WI38 (cell line): Measurements from ENCODE around the gene TMEM72.

ENCODE experiments used
- H3K4me3 ChIP-seq: 2 replicates; pipeline ENCODE4 v1.5.1; 2011; ENCODE audit warnings: low read depth, mild to moderate bottlenecking, control low read depth, low read length
- CTCF ChIP-seq: IDR thresholded peaks from 2 replicates; pipeline ENCODE4 v1.5.1; 2012; ENCODE audit warnings: low read depth, mild to moderate bottlenecking, control low read depth, low read length

The TMEM72 gene

GRCh38 chr10:44920252-44920651, 9.1 kb downstream of the TMEM72 start:
- no peak for TF ChIP-seq CTCF
- no peak overlapping the region for H3K4me3 ChIP-seq

- no peak overlapping the region for H3K4me3 ChIP-seq
- TF ChIP-seq CTCF = no peak
Measured at GRCh38 chr10:44921061-44921460, 9.9 kb downstream of the TMEM72 start.

- no peak overlapping the region for H3K4me3 ChIP-seq
Measured at GRCh38 chr10:44921506-44921905, 10.4 kb downstream of the TMEM72 start.

GRCh38 chr10:44922021-44922420, 10.9 kb downstream of the TMEM72 start:
- TF ChIP-seq CTCF = no peak
- H3K4me3 ChIP-seq = no peak overlapping the region

More at GRCh38 chr10:44921506-44921905, 10.4 kb downstream of the TMEM72 start:
- TF ChIP-seq CTCF = no peak

GRCh38 chr10:44922796-44923545, 11.8 kb downstream of the TMEM72 start:
- no peak for TF ChIP-seq CTCF
- no peak overlapping the region for H3K4me3 ChIP-seq

- no peak for TF ChIP-seq CTCF
- H3K4me3 ChIP-seq = no peak overlapping the region
Measured at GRCh38 chr10:44923611-44924010, 12.5 kb downstream of the TMEM72 start.

GRCh38 chr10:44924261-44925040, 13.3 kb downstream of the TMEM72 start:
- H3K4me3 ChIP-seq = no peak overlapping the region
- TF ChIP-seq CTCF = no peak
